Measurements from ENCODE around the gene PATJ. TPM values are rescaled to one million over a fixed set of nuclear protein-coding genes. Genes with fewer than 3 reads are reported as not detected.
"Not testable (repeated sequence)": the region's sequence is repeated elsewhere in the genome, so short reads cannot be mapped to it uniquely, and the experiment has no call there.

Gene PATJ
- total and polyA plus RNA-seq, 4 donors = 8.0 to 47.1 (median 24.3) TPM

DNA sequence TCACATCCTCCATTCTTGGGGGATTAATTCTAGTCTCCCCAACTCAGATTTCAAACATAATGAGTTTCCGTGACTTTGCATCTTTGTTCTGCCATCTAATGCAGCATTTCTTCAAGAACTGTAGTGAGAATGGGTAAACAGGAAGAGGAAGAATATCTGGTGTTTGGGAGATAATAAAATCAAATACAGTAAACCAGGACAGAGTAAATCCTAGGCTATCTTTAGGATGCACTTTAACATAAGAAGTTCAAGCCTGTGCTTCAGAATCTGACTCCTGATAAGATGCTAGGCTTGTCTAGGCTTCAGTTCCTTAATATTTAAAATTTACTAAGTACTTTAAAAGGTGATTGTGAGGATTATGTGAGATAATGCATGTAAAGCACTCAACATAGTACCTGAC is 27.9 kb downstream of the PATJ start:
- ATAC-seq (ENCODE audit: low FRiP score) = no peak
- Histone ChIP-seq H3K36me3 (ENCODE audit: control insufficient read depth in 1 of 2, insufficient read depth in 2 of 2, low read length in 1 of 2) (peaks cover 0 to 5% of the 10 kb centered on the region in 2 donors), H3K27ac (ENCODE audit: low read depth in 1 of 2, low read length in 2 of 2) (no peak overlapping the region), H3K4me3 (ENCODE audit: low read length in 2 of 2) (no peak overlapping the region), H3K9me3 (ENCODE audit: control insufficient read depth, low read length) (no peaks in the 10 kb centered on the region), H3K27me3 (ENCODE audit: control insufficient read depth in 1 of 2, insufficient read depth in 2 of 2, low read length in 1 of 2) (no peaks in the 10 kb centered on the region), H3K4me1 (ENCODE audit: control insufficient read depth in 1 of 2, insufficient read depth in 2 of 2, low read length in 2 of 2) (no peaks in the 10 kb centered on the region)
- no peak for DNase-seq
- intact Hi-C loops (cut with DNase I) = no loop called here
- 98 to 99% methylated on average over 1 of the region's 1 CpG for whole genome bisulfite sequencing, 2 donors

DNA sequence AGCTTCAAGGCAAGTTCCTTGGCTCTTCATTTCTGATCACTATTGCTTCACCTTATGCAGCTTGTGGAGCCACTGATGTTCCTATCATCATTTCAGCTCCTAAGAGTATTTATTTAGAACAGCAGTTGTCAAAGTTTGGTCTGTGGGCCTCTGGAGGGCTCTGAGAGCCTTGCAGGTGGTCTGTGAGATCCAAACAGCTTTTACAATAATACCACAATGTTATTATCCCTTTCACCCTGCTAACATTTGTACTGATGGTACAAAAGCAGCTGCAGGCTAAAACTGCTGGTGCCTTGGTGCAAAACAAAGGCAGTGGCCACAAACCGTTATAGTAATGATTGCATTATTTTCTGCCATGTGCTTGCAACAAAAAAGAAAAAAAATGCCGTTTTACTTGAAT is 33.8 kb downstream of the PATJ start:
- H3K4me3 ChIP-seq (ENCODE audit: low read length in 2 of 2) = no peak overlapping the region
- H3K9me3 ChIP-seq (ENCODE audit: control insufficient read depth, low read length) = no peaks in the 10 kb centered on the region
- intact Hi-C loops (cut with DNase I) = no loop called here
- 85 to 87% methylated on average over 2 of the region's 2 CpGs for WGBS, 2 donors
- no peaks in the 10 kb centered on the region for H3K4me1 ChIP-seq (ENCODE audit: control insufficient read depth in 1 of 2, insufficient read depth in 2 of 2, low read length in 2 of 2)
- H3K27ac ChIP-seq (ENCODE audit: low read depth in 1 of 2, low read length in 2 of 2) = no peak overlapping the region
- no peaks in the 10 kb centered on the region for H3K27me3 ChIP-seq (ENCODE audit: control insufficient read depth in 1 of 2, insufficient read depth in 2 of 2, low read length in 1 of 2)
- peaks cover 0 to 5% of the 10 kb centered on the region in 2 donors for H3K36me3 ChIP-seq (ENCODE audit: control insufficient read depth in 1 of 2, insufficient read depth in 2 of 2, low read length in 1 of 2)
- DNase-seq (no peak), ATAC-seq (ENCODE audit: low FRiP score) (no peak)

DNA sequence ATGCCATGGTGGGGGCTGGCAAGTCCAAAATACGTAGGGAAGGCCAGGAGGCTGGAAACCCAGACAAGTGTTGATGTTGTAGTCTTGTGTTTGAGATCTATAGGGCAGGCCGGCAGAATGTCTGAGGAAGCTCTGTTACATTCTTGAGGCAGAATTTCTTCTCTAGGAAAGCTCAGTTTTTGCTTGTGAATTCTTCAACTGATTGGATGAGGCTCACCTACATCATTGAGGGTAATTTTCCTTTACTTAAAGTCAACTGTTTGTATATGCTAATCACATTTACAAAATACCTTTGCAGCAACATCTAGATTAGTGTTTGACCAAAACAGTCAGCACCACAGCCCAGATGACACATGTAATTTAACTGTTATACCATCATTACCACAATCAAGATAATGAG is 37.0 kb downstream of the PATJ start:
- H3K4me1 ChIP-seq (ENCODE audit: control insufficient read depth in 1 of 2, insufficient read depth in 2 of 2, low read length in 2 of 2) = no peaks in the 10 kb centered on the region
- no peaks in the 10 kb centered on the region for H3K9me3 ChIP-seq (ENCODE audit: control insufficient read depth, low read length)
- H3K4me3 ChIP-seq (ENCODE audit: low read length in 2 of 2) = no peak overlapping the region
- no peak overlapping the region for H3K27ac ChIP-seq (ENCODE audit: low read depth in 1 of 2, low read length in 2 of 2)
- H3K27me3 ChIP-seq (ENCODE audit: control insufficient read depth in 1 of 2, insufficient read depth in 2 of 2, low read length in 1 of 2) = no peaks in the 10 kb centered on the region
- WGBS, 2 donors = 66 to 83% methylated on average over 2 of the region's 2 CpGs
- intact Hi-C loops (cut with DNase I) = no loop called here
- no peak for ATAC-seq (ENCODE audit: low FRiP score)
- no peaks in the 10 kb centered on the region for H3K36me3 ChIP-seq (ENCODE audit: control insufficient read depth in 1 of 2, insufficient read depth in 2 of 2, low read length in 1 of 2)
- no peak for DNase-seq

DNA sequence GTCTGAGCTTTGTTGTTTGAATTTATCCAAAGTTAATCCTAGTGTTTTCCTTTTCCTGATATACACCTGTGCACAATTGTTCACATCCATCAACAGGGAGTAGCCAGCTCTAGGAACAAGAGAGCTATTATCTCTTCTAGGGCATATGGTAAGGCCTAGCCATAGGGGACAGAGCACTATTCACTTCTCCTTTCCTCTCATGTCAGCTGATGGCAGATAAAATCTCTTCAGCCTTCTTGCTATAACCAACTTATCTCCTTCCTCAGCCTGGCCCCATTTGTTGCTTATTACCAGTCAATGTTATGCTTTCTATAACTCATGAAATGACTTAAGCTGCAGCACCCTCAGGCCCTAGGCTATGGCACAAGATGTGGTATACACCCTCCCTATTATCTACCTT is 38.9 kb downstream of the PATJ start:
- no peak for ATAC-seq (ENCODE audit: low FRiP score)

DNA sequence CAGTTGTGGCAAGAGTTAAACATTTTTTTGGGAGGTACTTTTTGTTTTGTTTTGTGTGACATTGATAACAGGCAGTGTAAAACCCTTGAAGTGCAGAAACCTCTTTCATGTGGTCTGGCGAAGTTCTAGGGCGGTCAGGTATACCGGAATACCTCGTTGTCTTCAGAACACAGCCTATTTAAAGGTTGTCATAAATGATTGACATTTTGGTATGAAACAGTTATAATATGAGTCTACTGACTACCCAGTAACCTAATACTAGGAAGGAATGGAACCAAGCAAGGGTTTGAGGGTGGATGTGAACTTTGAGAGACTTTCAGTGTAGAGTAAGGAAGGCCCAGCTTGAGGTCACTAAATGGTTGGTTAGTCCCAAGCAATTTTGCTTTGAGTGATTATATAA is 40.5 kb downstream of the PATJ start:
- WGBS, 2 donors = 92 to 95% methylated on average over 4 of the region's 4 CpGs
- Histone ChIP-seq H3K4me3 (ENCODE audit: low read length in 2 of 2) (no peak overlapping the region), H3K27me3 (ENCODE audit: control insufficient read depth in 1 of 2, insufficient read depth in 2 of 2, low read length in 1 of 2) (no peaks in the 10 kb centered on the region), H3K9me3 (ENCODE audit: control insufficient read depth, low read length) (no peaks in the 10 kb centered on the region), H3K36me3 (ENCODE audit: control insufficient read depth in 1 of 2, insufficient read depth in 2 of 2, low read length in 1 of 2) (no peaks in the 10 kb centered on the region), H3K4me1 (ENCODE audit: control insufficient read depth in 1 of 2, insufficient read depth in 2 of 2, low read length in 2 of 2) (no peaks in the 10 kb centered on the region), H3K27ac (ENCODE audit: low read depth in 1 of 2, low read length in 2 of 2) (no peak overlapping the region)
- intact Hi-C loops (cut with DNase I) = no loop called here
- DNase-seq (no peak), ATAC-seq (ENCODE audit: low FRiP score) (no peak)

More for the DNA sequence above, 38.9 kb downstream of the PATJ start:
- no peak for DNase-seq
- no peaks in the 10 kb centered on the region for H3K4me1 ChIP-seq (ENCODE audit: control insufficient read depth in 1 of 2, insufficient read depth in 2 of 2, low read length in 2 of 2)
- no peaks in the 10 kb centered on the region for H3K9me3 ChIP-seq (ENCODE audit: control insufficient read depth, low read length)
- no peaks in the 10 kb centered on the region for H3K27me3 ChIP-seq (ENCODE audit: control insufficient read depth in 1 of 2, insufficient read depth in 2 of 2, low read length in 1 of 2)
- H3K36me3 ChIP-seq (ENCODE audit: control insufficient read depth in 1 of 2, insufficient read depth in 2 of 2, low read length in 1 of 2) = no peaks in the 10 kb centered on the region
- no peak overlapping the region for H3K27ac ChIP-seq (ENCODE audit: low read depth in 1 of 2, low read length in 2 of 2)
- H3K4me3 ChIP-seq (ENCODE audit: low read length in 2 of 2) = no peak overlapping the region
- intact Hi-C loops (cut with DNase I) = no loop called here

DNA sequence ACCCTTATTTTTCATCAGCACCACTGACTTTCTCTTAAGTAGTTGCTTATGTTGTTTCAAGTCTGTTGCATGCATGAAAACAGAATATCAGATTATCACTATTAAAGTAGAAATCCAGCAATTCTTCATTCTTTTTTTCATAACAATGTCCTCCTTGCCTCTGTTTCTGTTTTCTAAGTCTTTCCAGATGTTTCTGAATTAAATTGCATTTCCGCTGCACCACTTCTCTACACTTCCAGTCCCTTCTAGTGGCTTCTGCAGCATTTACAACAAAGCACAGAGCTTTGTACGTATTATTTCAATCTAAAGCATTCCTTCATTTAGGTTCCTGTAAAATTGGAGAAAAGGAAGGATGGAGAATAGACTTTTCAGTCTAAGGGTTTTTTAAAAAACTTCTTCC is 42.4 kb downstream of the PATJ start:
- H3K9me3 ChIP-seq (ENCODE audit: control insufficient read depth, low read length) = no peaks in the 10 kb centered on the region
- no peak for DNase-seq
- H3K36me3 ChIP-seq (ENCODE audit: control insufficient read depth in 1 of 2, insufficient read depth in 2 of 2, low read length in 1 of 2) = peaks cover 0 to 2% of the 10 kb centered on the region in 2 donors
- H3K27ac ChIP-seq (ENCODE audit: low read depth in 1 of 2, low read length in 2 of 2) = no peak overlapping the region
- no peaks in the 10 kb centered on the region for H3K27me3 ChIP-seq (ENCODE audit: control insufficient read depth in 1 of 2, insufficient read depth in 2 of 2, low read length in 1 of 2)
- H3K4me1 ChIP-seq (ENCODE audit: control insufficient read depth in 1 of 2, insufficient read depth in 2 of 2, low read length in 2 of 2) = no peaks in the 10 kb centered on the region
- intact Hi-C loops (cut with DNase I) = no loop called here
- WGBS, 2 donors = 95% methylated on average over 2 of the region's 2 CpGs
- no peak for ATAC-seq (ENCODE audit: low FRiP score)
- no peak overlapping the region for H3K4me3 ChIP-seq (ENCODE audit: low read length in 2 of 2)

DNA sequence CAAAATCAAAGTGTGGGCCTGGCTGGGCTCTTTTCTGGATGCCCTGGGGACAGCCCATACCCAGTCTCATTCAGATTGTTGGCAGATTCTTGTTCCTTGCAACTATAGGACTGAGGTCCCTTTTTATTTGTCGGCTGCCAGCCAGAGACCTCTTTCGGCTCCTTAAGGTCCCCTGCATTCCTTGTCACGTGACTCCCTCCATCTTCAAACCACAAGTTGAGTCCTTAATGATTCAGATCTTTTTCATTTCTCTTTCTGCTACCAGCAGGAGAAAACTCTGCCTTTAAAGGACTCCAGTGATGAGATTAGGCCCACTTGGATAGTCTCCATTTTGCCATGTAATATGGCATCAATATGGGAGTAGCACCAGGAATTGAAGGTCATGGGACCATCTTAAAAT is 48.6 kb downstream of the PATJ start:
- 91 to 94% methylated on average over 3 of the region's 3 CpGs for WGBS, 2 donors

DNA sequence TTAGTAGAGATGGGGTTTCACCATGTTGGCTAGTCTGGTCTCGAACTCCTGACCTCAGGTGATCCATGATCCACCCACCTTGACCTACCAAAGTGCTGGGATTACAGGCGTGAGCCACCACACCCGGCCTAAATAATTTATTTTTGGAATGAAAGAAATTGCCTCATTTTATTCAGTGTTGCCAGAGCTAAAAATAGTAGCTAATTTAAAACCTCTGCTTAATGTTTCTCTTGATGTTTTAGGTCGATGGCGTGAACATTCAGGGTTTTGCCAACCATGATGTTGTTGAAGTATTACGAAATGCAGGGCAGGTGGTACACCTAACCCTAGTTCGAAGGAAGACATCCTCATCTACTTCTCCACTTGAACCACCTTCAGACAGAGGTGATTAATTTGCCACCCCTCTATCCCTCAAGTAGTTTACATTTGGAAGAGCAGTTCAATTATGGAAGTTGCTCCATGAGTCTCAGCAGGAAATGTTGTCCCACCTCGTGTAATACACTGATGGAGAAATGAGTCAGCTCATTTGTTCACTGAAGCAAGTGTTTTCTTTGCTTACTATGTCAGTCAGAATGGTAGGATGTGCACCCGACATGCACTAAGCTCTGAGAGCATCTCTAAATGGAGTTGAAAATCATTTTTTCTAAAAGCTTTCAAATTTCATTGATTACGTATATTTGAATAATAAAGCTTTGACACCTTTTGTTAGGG is 54.9 kb downstream of the PATJ start:
- intact Hi-C loops (cut with DNase I) = no loop called here
- DNase-seq (no peak), ATAC-seq (ENCODE audit: low FRiP score) (no peak)
- Histone ChIP-seq H3K4me3 (ENCODE audit: low read length in 2 of 2) (no peak overlapping the region), H3K27ac (ENCODE audit: low read depth in 1 of 2, low read length in 2 of 2) (no peak overlapping the region), H3K4me1 (ENCODE audit: control insufficient read depth in 1 of 2, insufficient read depth in 2 of 2, low read length in 2 of 2) (no peaks in the 10 kb centered on the region), H3K9me3 (ENCODE audit: control insufficient read depth, low read length) (no peaks in the 10 kb centered on the region), H3K27me3 (ENCODE audit: control insufficient read depth in 1 of 2, insufficient read depth in 2 of 2, low read length in 1 of 2) (no peaks in the 10 kb centered on the region), H3K36me3 (ENCODE audit: control insufficient read depth in 1 of 2, insufficient read depth in 2 of 2, low read length in 1 of 2) (peaks cover 0 to 2% of the 10 kb centered on the region in 2 donors)
- 57 to 69% methylated on average over 10 of the region's 10 CpGs for WGBS, 2 donors

More for the DNA sequence above, 48.6 kb downstream of the PATJ start:
- no peak overlapping the region for H3K27ac ChIP-seq (ENCODE audit: low read depth in 1 of 2, low read length in 2 of 2)
- no peaks in the 10 kb centered on the region for H3K27me3 ChIP-seq (ENCODE audit: control insufficient read depth in 1 of 2, insufficient read depth in 2 of 2, low read length in 1 of 2)
- intact Hi-C loops (cut with DNase I) = no loop called here
- H3K4me1 ChIP-seq (ENCODE audit: control insufficient read depth in 1 of 2, insufficient read depth in 2 of 2, low read length in 2 of 2) = no peaks in the 10 kb centered on the region
- H3K4me3 ChIP-seq (ENCODE audit: low read length in 2 of 2) = no peak overlapping the region
- DNase-seq (no peak), ATAC-seq (ENCODE audit: low FRiP score) (no peak)
- no peaks in the 10 kb centered on the region for H3K9me3 ChIP-seq (ENCODE audit: control insufficient read depth, low read length)
- peaks cover 0 to 2% of the 10 kb centered on the region in 2 donors for H3K36me3 ChIP-seq (ENCODE audit: control insufficient read depth in 1 of 2, insufficient read depth in 2 of 2, low read length in 1 of 2)

DNA sequence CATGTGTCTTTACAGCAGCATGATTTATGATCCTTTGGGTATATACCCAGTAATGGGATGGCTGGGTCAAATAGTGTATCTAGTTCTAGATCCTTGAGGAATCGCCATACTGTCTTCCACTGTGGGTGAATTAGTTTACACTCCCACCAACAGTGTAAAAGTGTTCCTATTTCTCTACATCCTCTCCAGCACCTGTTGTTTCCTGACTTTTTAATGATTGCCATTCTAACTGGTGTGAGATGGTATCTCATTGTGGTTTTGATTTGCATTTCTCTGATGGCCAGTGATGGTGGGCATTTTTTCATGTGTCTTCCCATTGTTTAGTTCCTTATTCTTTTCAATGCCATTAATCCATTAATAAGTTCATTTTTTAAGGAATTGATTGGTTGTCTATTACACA is 58.8 kb downstream of the PATJ start:
- ATAC-seq (ENCODE audit: low FRiP score); H3K4me3 ChIP-seq (ENCODE audit: low read length in 2 of 2); DNase-seq; intact Hi-C loops (cut with DNase I); H3K27me3 ChIP-seq (ENCODE audit: control insufficient read depth in 1 of 2, insufficient read depth in 2 of 2, low read length in 1 of 2); H3K4me1 ChIP-seq (ENCODE audit: control insufficient read depth in 1 of 2, insufficient read depth in 2 of 2, low read length in 2 of 2); H3K36me3 ChIP-seq (ENCODE audit: control insufficient read depth in 1 of 2, insufficient read depth in 2 of 2, low read length in 1 of 2); H3K27ac ChIP-seq (ENCODE audit: low read depth in 1 of 2, low read length in 2 of 2); H3K9me3 ChIP-seq (ENCODE audit: control insufficient read depth, low read length): not testable (repeated sequence)
- 98 to 100% methylated on average over 1 of the region's 1 CpG for WGBS, 2 donors

Measured in aorta (tissue), 5 donors.